Tibial nerve (tissue), 4 donors: ENCODE measurements around the gene TBC1D22A. TPM values are rescaled to one million over a fixed set of nuclear protein-coding genes. Genes with fewer than 3 reads are reported as not detected.

Experiments
- DNase-seq, 2 donors: peaks; one replicate each; pipeline ENCODE4 v3.0.0-alpha.2; 2019; ENCODE audit warnings: low spot score in 2 of 2
- H3K27ac ChIP-seq, 4 donors: fragments of 200-600 bp; sonication (generic) in 3 of 4; one replicate each; pipeline ENCODE4 v1.5.1; 2017 to 2019; ENCODE audit warnings: mild to moderate bottlenecking in 1 of 4
- H3K27me3 ChIP-seq, 2 donors: fragments of 200-600 bp; sonication (generic) in 1 of 2; one replicate each; pipeline versions ENCODE4 v1.5.1 to v1.6.0; 2017 to 2019
- H3K36me3 ChIP-seq, 3 donors: fragments of 200-600 bp; sonication (generic); one replicate each; pipeline ENCODE4 v1.5.1; 2018 to 2019
- H3K4me1 ChIP-seq, 4 donors: fragments of 200-600 bp; sonication (generic) in 3 of 4; one replicate each; pipeline ENCODE4 v1.5.1; 2017 to 2019
- H3K4me3 ChIP-seq, 4 donors: fragments of 200-600 bp; sonication (generic) in 3 of 4; one replicate each; pipeline ENCODE4 v1.5.1; 2017 to 2019; ENCODE audit warnings: mild to moderate bottlenecking in 1 of 4, moderate library complexity in 1 of 4
- H3K9me3 ChIP-seq, 4 donors: fragments of 200-600 bp; sonication (generic) in 3 of 4; one replicate each; pipeline ENCODE4 v1.5.1; 2017 to 2019
- CTCF ChIP-seq, 5 experiments: fragments of 200-600 bp in 3 of 5; fragments of 450-650 bp in 2 of 5; sonication (generic) in 3 of 5; IDR thresholded peaks; one replicate each; pipeline ENCODE4 v1.5.1; 2016 to 2019; ENCODE audit warnings: antibody characterized with exemption in 5 of 5, mild to moderate bottlenecking in 3 of 5, moderate library complexity in 2 of 5
- EP300 ChIP-seq, 2 donors: sonication (generic); formaldehyde crosslinking; IDR thresholded peaks; one replicate each; pipeline ENCODE4 v1.6.1; 2017; ENCODE audit warnings: antibody characterized with exemption in 2 of 2, mild to moderate bottlenecking in 1 of 2
- POLR2A ChIP-seq, 2 donors: fragments of 450-650 bp; IDR thresholded peaks; one replicate each; pipeline ENCODE4 v1.6.1; 2017; ENCODE audit warnings: antibody characterized with exemption in 2 of 2, mild to moderate bottlenecking in 2 of 2, moderate library complexity in 2 of 2
- WGBS, 2 donors: methylation state at CpG; one replicate each; pipeline ENCODE4 v1.1.5; 2018; 5-methylcytosine and 5-hydroxymethylcytosine counted together
- total RNA-seq, 4 donors: library from RNA; depleted of rRNA; stranded (reverse); fragments of >200 nt; gene quantifications; one replicate each; pipeline ENCODE4 v1.1.0, GENCODE V29; 2016

TBC1D22A gene
- total RNA-seq, 4 donors from 2014 or later = 27.3 to 35.4 (median 29.3) TPM

- Histone ChIP-seq H3K27me3 (no peaks in the 10 kb centered on the region), H3K9me3 (no peaks in the 10 kb centered on the region), H3K4me3 (no peak overlapping the region), H3K27ac (no peak overlapping the region), H3K36me3 (peaks cover 0 to 18% (median 0%) of the 10 kb centered on the region in 3 donors), H3K4me1 (peaks cover 0 to 3% (median 0%) of the 10 kb centered on the region in 4 donors)
- no peak for TF ChIP-seq CTCF (IDR thresholded peaks at IDR 0.05)
- no peak for TF ChIP-seq POLR2A (IDR thresholded peaks at IDR 0.05)
- TF ChIP-seq EP300 (IDR thresholded peaks at IDR 0.05) = no peak
- WGBS, 2 donors = 96 to 99% methylated on average over 4 of the region's 4 CpGs
- DNase-seq = no peak
Observed at GRCh38 chr22:47159592-47159991, 397.1 kb downstream of the TBC1D22A start.

- H3K4me3 ChIP-seq = no peak overlapping the region
- 89 to 92% methylated on average over 17 to 18 of the region's 18 CpGs for WGBS, 2 donors
- no peak for TF ChIP-seq CTCF (IDR thresholded peaks at IDR 0.05)
- no peak for TF ChIP-seq EP300 (IDR thresholded peaks at IDR 0.05)
- TF ChIP-seq POLR2A (IDR thresholded peaks at IDR 0.05) = no peak
- peaks cover 0 to 19% (median 0%) of the 10 kb centered on the region in 3 donors for H3K36me3 ChIP-seq
- DNase-seq = no peak
- H3K9me3 ChIP-seq = no peaks in the 10 kb centered on the region
- no peaks in the 10 kb centered on the region for H3K4me1 ChIP-seq
- H3K27ac ChIP-seq = no peak overlapping the region
- H3K27me3 ChIP-seq = no peaks in the 10 kb centered on the region
Observed at GRCh38 chr22:47160141-47160541, 397.7 kb downstream of the TBC1D22A start.

GRCh38 chr22:47160781-47161520 lies 398.5 kb downstream of the TBC1D22A start:
- Histone ChIP-seq H3K36me3 (peaks cover 0 to 24% (median 0%) of the 10 kb centered on the region in 3 donors), H3K27me3 (no peaks in the 10 kb centered on the region), H3K4me1 (no peaks in the 10 kb centered on the region), H3K27ac (no peak overlapping the region), H3K4me3 (no peak overlapping the region), H3K9me3 (no peaks in the 10 kb centered on the region)
- TF ChIP-seq POLR2A (IDR thresholded peaks at IDR 0.05) (no peak), CTCF (IDR thresholded peaks at IDR 0.05) (no peak), EP300 (IDR thresholded peaks at IDR 0.05) (no peak)
- 69 to 74% methylated on average over 15 of the region's 15 CpGs for WGBS, 2 donors
- no peak for DNase-seq

GRCh38 chr22:47161631-47162030 lies 399.2 kb downstream of the TBC1D22A start:
- Histone ChIP-seq H3K27ac (no peak overlapping the region), H3K9me3 (no peaks in the 10 kb centered on the region), H3K4me1 (no peaks in the 10 kb centered on the region), H3K27me3 (no peaks in the 10 kb centered on the region), H3K4me3 (no peak overlapping the region), H3K36me3 (peaks cover 0 to 25% (median 0%) of the 10 kb centered on the region in 3 donors)
- 83% methylated on average over 10 to 17 of the region's 17 CpGs for WGBS, 2 donors
- no peak for DNase-seq
- no peak for TF ChIP-seq EP300 (IDR thresholded peaks at IDR 0.05)
- no peak for TF ChIP-seq POLR2A (IDR thresholded peaks at IDR 0.05)
- no peak for TF ChIP-seq CTCF (IDR thresholded peaks at IDR 0.05)

- no peaks in the 10 kb centered on the region for H3K4me1 ChIP-seq
- no peak overlapping the region for H3K4me3 ChIP-seq
- 80 to 83% methylated on average over 10 of the region's 10 CpGs for WGBS, 2 donors
- H3K36me3 ChIP-seq = peaks cover 0 to 32% (median 0%) of the 10 kb centered on the region in 3 donors
- DNase-seq = peak in 1 of 2 donors; percentile 3
- TF ChIP-seq CTCF (IDR thresholded peaks at IDR 0.05) (no peak), POLR2A (IDR thresholded peaks at IDR 0.05) (no peak), EP300 (IDR thresholded peaks at IDR 0.05) (no peak)
- no peak overlapping the region for H3K27ac ChIP-seq
- no peaks in the 10 kb centered on the region for H3K27me3 ChIP-seq
- H3K9me3 ChIP-seq = no peaks in the 10 kb centered on the region
Observed at GRCh38 chr22:47162865-47163264, 400.4 kb downstream of the TBC1D22A start.
